Osteoblast (primary cell): ENCODE data around the gene DPYSL5. TPM values are rescaled to one million over a fixed set of nuclear protein-coding genes. Genes with fewer than 3 reads are reported as not detected.

ENCODE experiments used
- DNase-seq: peaks from one replicate; pipeline ENCODE4 v3.0.0; 2011; ENCODE audit warnings: low spot score, mixed read lengths; ENCODE audit not compliant: insufficient read length; ENCODE audit errors: missing footprints
- H2AFZ ChIP-seq: 2 replicates; pipeline ENCODE4 v1.6.0; 2011; ENCODE audit warnings: mild to moderate bottlenecking, low read length
- H3K27ac ChIP-seq: 2 replicates; pipeline ENCODE4 v1.5.1; 2011; ENCODE audit warnings: mild to moderate bottlenecking, low read depth, low read length, moderate library complexity
- H3K27me3 ChIP-seq: 2 replicates; pipeline ENCODE4 v1.6.0; 2012; ENCODE audit warnings: mild to moderate bottlenecking, control low read depth, inconsistent platforms, low read length, moderate library complexity; ENCODE audit not compliant: insufficient read depth
- H3K36me3 ChIP-seq: 2 replicates; pipeline ENCODE4 v1.5.1; 2011; ENCODE audit warnings: mild to moderate bottlenecking, low read length, control low read depth, moderate library complexity; ENCODE audit not compliant: insufficient read depth
- H3K4me1 ChIP-seq: 2 replicates; pipeline ENCODE4 v1.5.1; 2011; ENCODE audit warnings: mild to moderate bottlenecking, low read length, control low read depth, moderate library complexity; ENCODE audit not compliant: insufficient read depth
- H3K4me2 ChIP-seq: 2 replicates; pipeline ENCODE4 v1.6.0; 2011; ENCODE audit warnings: mild to moderate bottlenecking, low read length; ENCODE audit not compliant: insufficient read depth
- H3K4me3 ChIP-seq: fragments of 200-600 bp; sonication (generic); 3 replicates; pipeline ENCODE4 v1.5.1; 2012; ENCODE audit warnings: mild to moderate bottlenecking, low read length, inconsistent platforms; ENCODE audit not compliant: insufficient read depth
- H3K79me2 ChIP-seq: 2 replicates; pipeline ENCODE4 v1.6.0; 2012; ENCODE audit warnings: mild to moderate bottlenecking, low read length, control low read depth, inconsistent platforms; ENCODE audit not compliant: insufficient read depth
- H3K9me3 ChIP-seq: 2 replicates; pipeline ENCODE4 v1.5.1; 2011; ENCODE audit warnings: low read depth, low read length, control low read depth
- H4K20me1 ChIP-seq: 2 replicates; pipeline ENCODE4 v1.6.0; 2012; ENCODE audit warnings: mild to moderate bottlenecking, low read length, control low read depth; ENCODE audit not compliant: insufficient read depth
- total RNA-seq: library from RNA; depleted of rRNA; stranded (reverse); fragments of >200 nt; gene quantifications from 2 replicates; pipeline ENCODE4 v1.2.3, GENCODE V29; 2012
- TF ChIP-seq, protein P1 (sequence below): IDR thresholded peaks from 2 replicates; pipeline ENCODE4 v1.5.1; 2011; ENCODE audit warnings: mild to moderate bottlenecking, low read depth, low read length, moderate library complexity; ENCODE audit errors: extremely low read depth

DPYSL5 gene
- total RNA-seq, 1 donor, result not detected

DNA sequence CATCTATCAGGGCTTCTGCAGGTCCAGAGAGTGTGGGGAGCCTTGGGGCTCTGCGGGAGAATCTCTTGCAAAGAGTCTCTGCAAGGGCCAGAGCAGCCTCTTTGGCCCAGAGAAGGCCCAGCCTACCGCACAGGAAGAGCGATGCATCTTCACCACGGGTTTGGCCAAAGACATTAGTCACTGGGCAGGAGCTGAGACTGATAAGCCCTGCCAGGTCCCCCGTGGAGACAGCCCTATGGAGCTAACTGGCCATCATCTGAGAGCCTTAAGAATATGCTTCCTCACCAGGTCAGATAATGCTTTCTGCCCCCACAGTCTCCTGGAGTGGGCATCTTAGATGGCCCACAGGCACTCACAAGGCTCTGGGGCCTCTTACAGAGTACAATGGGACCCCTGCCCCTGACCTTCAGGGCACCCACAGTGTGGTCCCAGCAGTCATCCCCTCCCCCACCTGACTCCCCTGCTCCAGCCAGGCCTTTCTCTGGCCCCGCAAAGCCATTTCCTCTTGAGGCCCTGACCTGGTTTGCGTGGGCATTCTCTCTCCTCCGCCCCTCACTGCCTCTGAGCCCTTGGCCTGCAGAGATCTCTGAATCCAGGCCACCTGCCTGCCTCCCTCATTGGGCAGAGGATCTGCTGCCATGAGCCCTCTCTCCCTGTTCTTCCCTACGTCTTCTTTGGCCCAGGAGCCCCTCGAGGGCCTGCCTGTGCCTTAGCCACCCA lies 90.6 kb downstream of the DPYSL5 start:
- Histone ChIP-seq H3K27ac (no peak overlapping the region), H2AFZ (no peak overlapping the region), H3K4me1 (no peaks in the 10 kb centered on the region), H3K27me3 (peaks cover 15% of the 10 kb centered on the region), H3K4me2 (no peak overlapping the region), H3K9me3 (no peaks in the 10 kb centered on the region), H3K36me3 (no peaks in the 10 kb centered on the region), H4K20me1 (no peaks in the 10 kb centered on the region), H3K4me3 (no peak overlapping the region), H3K79me2 (no peaks in the 10 kb centered on the region)
- TF ChIP-seq, protein P1, sequence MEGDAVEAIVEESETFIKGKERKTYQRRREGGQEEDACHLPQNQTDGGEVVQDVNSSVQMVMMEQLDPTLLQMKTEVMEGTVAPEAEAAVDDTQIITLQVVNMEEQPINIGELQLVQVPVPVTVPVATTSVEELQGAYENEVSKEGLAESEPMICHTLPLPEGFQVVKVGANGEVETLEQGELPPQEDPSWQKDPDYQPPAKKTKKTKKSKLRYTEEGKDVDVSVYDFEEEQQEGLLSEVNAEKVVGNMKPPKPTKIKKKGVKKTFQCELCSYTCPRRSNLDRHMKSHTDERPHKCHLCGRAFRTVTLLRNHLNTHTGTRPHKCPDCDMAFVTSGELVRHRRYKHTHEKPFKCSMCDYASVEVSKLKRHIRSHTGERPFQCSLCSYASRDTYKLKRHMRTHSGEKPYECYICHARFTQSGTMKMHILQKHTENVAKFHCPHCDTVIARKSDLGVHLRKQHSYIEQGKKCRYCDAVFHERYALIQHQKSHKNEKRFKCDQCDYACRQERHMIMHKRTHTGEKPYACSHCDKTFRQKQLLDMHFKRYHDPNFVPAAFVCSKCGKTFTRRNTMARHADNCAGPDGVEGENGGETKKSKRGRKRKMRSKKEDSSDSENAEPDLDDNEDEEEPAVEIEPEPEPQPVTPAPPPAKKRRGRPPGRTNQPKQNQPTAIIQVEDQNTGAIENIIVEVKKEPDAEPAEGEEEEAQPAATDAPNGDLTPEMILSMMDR, result no peak
- DNase-seq, result no peak

DNA sequence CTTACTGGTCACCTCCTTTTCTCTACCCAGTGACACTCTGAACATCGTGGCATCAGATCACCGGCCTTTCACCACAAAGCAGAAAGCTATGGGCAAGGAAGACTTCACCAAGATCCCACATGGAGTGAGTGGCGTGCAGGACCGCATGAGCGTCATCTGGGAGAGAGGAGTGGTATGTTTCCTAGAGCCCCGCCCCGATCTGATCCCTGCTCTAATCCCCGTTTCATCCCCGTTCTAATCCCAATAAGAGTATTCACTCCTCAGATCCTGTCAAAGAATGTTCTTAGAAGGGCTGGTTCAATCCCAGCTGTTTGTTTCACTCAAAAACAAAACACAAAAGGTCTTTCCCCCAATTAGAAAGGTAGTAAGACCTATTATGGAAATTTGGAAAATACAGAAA lies 92.1 kb downstream of the DPYSL5 start:
- Histone ChIP-seq H3K36me3 (no peaks in the 10 kb centered on the region), H3K27me3 (peaks cover 8% of the 10 kb centered on the region), H2AFZ (no peak overlapping the region), H3K79me2 (no peaks in the 10 kb centered on the region), H4K20me1 (no peaks in the 10 kb centered on the region), H3K4me2 (no peak overlapping the region), H3K4me1 (no peaks in the 10 kb centered on the region), H3K4me3 (no peak overlapping the region), H3K9me3 (no peaks in the 10 kb centered on the region), H3K27ac (no peak overlapping the region)
- TF ChIP-seq, protein P1, result no peak
- no peak for DNase-seq

DNA sequence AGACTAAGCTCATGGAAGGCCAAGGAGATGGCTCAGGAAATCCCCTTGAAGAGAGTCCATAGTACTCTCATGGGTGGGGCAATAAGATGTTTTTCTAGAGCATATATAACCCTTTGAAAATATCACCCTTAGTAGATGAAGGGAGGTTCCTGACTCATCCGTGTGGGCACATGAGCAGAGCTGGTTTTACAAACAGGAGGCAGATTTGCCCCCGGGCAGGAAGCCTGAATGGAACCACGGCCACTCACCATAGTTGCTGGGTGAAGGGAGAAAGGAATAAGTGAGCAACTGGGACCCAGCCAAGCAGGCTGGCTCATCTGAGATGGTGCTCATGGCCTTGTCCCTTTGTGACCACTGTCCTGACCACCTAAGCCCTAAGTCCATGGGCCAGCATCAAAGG lies 93.6 kb downstream of the DPYSL5 start:
- Histone ChIP-seq H3K4me1 (no peaks in the 10 kb centered on the region), H3K27ac (no peak overlapping the region), H3K79me2 (no peaks in the 10 kb centered on the region), H2AFZ (no peak overlapping the region), H3K4me2 (no peak overlapping the region), H4K20me1 (no peaks in the 10 kb centered on the region), H3K36me3 (no peaks in the 10 kb centered on the region), H3K9me3 (no peaks in the 10 kb centered on the region), H3K4me3 (no peak overlapping the region), H3K27me3 (peaks cover 2% of the 10 kb centered on the region)
- TF ChIP-seq, protein P1, result no peak
- no peak for DNase-seq

DNA sequence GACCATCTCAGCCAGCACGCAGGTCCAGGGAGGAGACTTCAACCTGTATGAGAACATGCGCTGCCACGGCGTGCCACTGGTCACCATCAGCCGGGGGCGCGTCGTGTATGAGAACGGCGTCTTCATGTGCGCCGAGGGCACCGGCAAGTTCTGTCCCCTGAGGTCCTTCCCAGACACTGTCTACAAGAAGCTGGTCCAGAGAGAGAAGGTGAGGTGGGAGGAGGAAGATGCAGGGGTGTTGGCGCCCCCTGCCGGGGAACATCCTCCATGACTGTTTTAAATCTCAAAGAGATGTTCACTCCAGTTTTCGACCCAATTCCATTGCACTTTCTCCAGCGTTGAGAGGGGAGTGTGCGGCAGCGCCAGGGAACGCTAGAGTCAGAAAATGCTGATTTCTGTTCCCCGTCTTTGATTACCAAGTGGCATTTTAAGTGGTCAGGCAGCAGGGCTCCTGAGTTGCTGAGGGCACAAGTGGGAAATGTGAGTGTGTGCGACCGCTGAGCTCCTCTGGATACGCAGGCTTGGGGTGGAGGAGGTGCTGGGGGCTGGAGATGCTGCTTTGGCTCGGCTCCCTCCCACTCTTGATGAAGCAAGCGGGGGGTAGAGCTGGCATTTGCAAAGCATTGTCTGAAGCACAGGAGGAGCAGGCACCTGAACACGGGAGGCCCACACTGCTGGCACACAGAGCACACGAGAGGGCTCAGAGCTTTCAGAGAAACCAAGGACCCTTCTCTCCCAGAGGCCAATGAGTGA lies 94.8 kb downstream of the DPYSL5 start:
- Histone ChIP-seq H2AFZ (no peak overlapping the region), H3K9me3 (no peaks in the 10 kb centered on the region), H3K4me2 (no peak overlapping the region), H3K4me1 (no peaks in the 10 kb centered on the region), H3K27me3 (peaks cover 5% of the 10 kb centered on the region), H3K4me3 (no peak overlapping the region), H3K27ac (no peak overlapping the region), H3K36me3 (no peaks in the 10 kb centered on the region), H4K20me1 (no peaks in the 10 kb centered on the region), H3K79me2 (no peaks in the 10 kb centered on the region)
- TF ChIP-seq, protein P1, result peak; percentile 85
- DNase-seq, result peak; percentile 95
